PC-9 (cell line): ENCODE measurements around the gene MIB2. TPM values are rescaled to one million over a fixed set of nuclear protein-coding genes. Genes with fewer than 3 reads are reported as not detected.

Experiments
- BruUV-seq: library from RNA; stranded (reverse); fragments of 400-500 nt; replicated peaks from 2 replicates; lab custom pipeline; 2021; lab: Mats Ljungman, UMichigan
- CTCF ChIA-PET: fragments of 300-600 bp; sonication (Branson Sonifier 250); formaldehyde crosslinking; loops from one replicate; lab custom pipeline; 2022; ENCODE audit warnings: antibody characterized with exemption; lab: Charles Lee
- POLR2A ChIA-PET: fragments of 300-600 bp; sonication (Branson Sonifier 250); formaldehyde crosslinking; loops from one replicate; lab custom pipeline; 2022; ENCODE audit warnings: antibody characterized with exemption; ENCODE audit not compliant: unreplicated experiment; lab: Charles Lee
- DNase-seq, 2 experiments: peaks; one replicate each; pipeline versions ENCODE4 v3.0.0 to v3.0.0-alpha.2; 2015 to 2022; ENCODE audit warnings: mixed read lengths in 1 of 2
- H2AFZ ChIP-seq: fragments of 200-600 bp; sonication (generic); 2 replicates; pipeline ENCODE4 v1.8.1; 2017; ENCODE audit warnings: antibody characterized with exemption
- H3F3A ChIP-seq: fragments of 200-600 bp; sonication (generic); 2 replicates; pipeline ENCODE4 v1.8.1; 2017; ENCODE audit warnings: antibody characterized with exemption, mild to moderate bottlenecking, low read depth; ENCODE audit not compliant: insufficient read depth
- H3K27ac ChIP-seq: fragments of 200-600 bp; sonication (generic); 2 replicates; pipeline ENCODE4 v1.6.1; 2016; ENCODE audit warnings: mixed run types
- H3K27me3 ChIP-seq: fragments of 200-600 bp; sonication (generic); 2 replicates; pipeline ENCODE4 v1.6.1; 2016; ENCODE audit warnings: low read depth, mixed run types; ENCODE audit not compliant: insufficient read depth
- H3K36me3 ChIP-seq: fragments of 200-600 bp; sonication (generic); 2 replicates; pipeline ENCODE4 v1.6.1; 2016; ENCODE audit warnings: low read depth, mixed run types
- H3K4me1 ChIP-seq: fragments of 200-600 bp; sonication (generic); replicated peaks from 2 replicates; pipeline ENCODE4 v1.6.1; 2016; ENCODE audit warnings: mixed run types; ENCODE audit not compliant: insufficient read depth
- H3K4me2 ChIP-seq: fragments of 200-600 bp; sonication (generic); 2 replicates; pipeline ENCODE4 v1.6.1; 2017; ENCODE audit warnings: mixed run types
- H3K4me3 ChIP-seq: fragments of 200-600 bp; sonication (generic); 2 replicates; pipeline ENCODE4 v1.6.1; 2016; ENCODE audit warnings: mixed run types
- H3K79me2 ChIP-seq: fragments of 200-600 bp; sonication (generic); 2 replicates; pipeline ENCODE4 v1.6.1; 2017; ENCODE audit warnings: low read depth, mixed run types
- H3K9me2 ChIP-seq: fragments of 200-600 bp; sonication (generic); 2 replicates; pipeline ENCODE4 v1.8.1; 2017; ENCODE audit warnings: mild to moderate bottlenecking; ENCODE audit not compliant: insufficient read depth
- H3K9me3 ChIP-seq: fragments of 200-600 bp; sonication (generic); 2 replicates; pipeline ENCODE4 v1.8.1; 2016; ENCODE audit warnings: low read depth; ENCODE audit not compliant: insufficient read depth
- H4K20me1 ChIP-seq: fragments of 200-600 bp; sonication (generic); 2 replicates; pipeline ENCODE4 v1.8.1; 2017; ENCODE audit not compliant: insufficient read depth
- EZH2 ChIP-seq: fragments of 200-600 bp; sonication (generic); IDR thresholded peaks from 2 replicates; pipeline ENCODE4 v1.8.0; 2017; ENCODE audit warnings: antibody characterized with exemption, low read depth
- intact Hi-C: fragments of 100-400 bp; cut with micrococcal nuclease; formaldehyde crosslinking; loops from one replicate; pipeline ENCODE4 v1.10.0; 2022; ENCODE audit not compliant: unreplicated experiment
- total RNA-seq: library from RNA; stranded (reverse); gene quantifications from 2 replicates; pipeline ENCODE4 v1.2.3, GENCODE V29; 2021
- TF ChIP-seq, protein P1 (sequence below): fragments of 200-600 bp; sonication (generic); conservative IDR thresholded peaks from 2 replicates; pipeline ENCODE4 v1.6.1; 2017; ENCODE audit warnings: mixed run types, antibody characterized with exemption, mild to moderate bottlenecking, moderate library complexity

Gene MIB2
- total RNA-seq, 1 experiment from 2014 or later, result 75.0 TPM

- intact Hi-C loops, result no loop called here
- CTCF ChIA-PET, result no interaction called here
- Histone ChIP-seq H3K36me3 (no peaks in the 10 kb centered on the region), H3K9me2 (no peaks in the 10 kb centered on the region), H3K4me2 (peak overlapping the region; percentile 96), H3K4me3 (peak overlapping the region; percentile 79; the same call in 1 of the 2 replicates), H3K27ac (no peak overlapping the region), H4K20me1 (peaks cover 14% of the 10 kb centered on the region), H3K9me3 (no peaks in the 10 kb centered on the region), H3K27me3 (no peaks in the 10 kb centered on the region), H3F3A (peaks cover 16% of the 10 kb centered on the region; the same call in 1 of the 2 replicates), H3K4me1 (peaks cover 21% of the 10 kb centered on the region), H2AFZ (no peak overlapping the region), H3K79me2 (peaks cover 29% of the 10 kb centered on the region)
- POLR2A ChIA-PET, result no interaction called here
- no TSS peak for BruUV-seq
- TF ChIP-seq, protein P1, sequence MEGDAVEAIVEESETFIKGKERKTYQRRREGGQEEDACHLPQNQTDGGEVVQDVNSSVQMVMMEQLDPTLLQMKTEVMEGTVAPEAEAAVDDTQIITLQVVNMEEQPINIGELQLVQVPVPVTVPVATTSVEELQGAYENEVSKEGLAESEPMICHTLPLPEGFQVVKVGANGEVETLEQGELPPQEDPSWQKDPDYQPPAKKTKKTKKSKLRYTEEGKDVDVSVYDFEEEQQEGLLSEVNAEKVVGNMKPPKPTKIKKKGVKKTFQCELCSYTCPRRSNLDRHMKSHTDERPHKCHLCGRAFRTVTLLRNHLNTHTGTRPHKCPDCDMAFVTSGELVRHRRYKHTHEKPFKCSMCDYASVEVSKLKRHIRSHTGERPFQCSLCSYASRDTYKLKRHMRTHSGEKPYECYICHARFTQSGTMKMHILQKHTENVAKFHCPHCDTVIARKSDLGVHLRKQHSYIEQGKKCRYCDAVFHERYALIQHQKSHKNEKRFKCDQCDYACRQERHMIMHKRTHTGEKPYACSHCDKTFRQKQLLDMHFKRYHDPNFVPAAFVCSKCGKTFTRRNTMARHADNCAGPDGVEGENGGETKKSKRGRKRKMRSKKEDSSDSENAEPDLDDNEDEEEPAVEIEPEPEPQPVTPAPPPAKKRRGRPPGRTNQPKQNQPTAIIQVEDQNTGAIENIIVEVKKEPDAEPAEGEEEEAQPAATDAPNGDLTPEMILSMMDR, result no peak
- TF ChIP-seq EZH2, result no peak
- DNase-seq, result no peak
Observed at GRCh38 chr1:1613509-1614082, 1.7 kb upstream of the MIB2 start.

GRCh38 chr1:1614204-1614953, 921 bp upstream of the MIB2 start:
- H3K27me3 ChIP-seq, result no peaks in the 10 kb centered on the region
- no peaks in the 10 kb centered on the region for H3K9me2 ChIP-seq
- intact Hi-C loops, result no loop called here
- peaks cover 16% of the 10 kb centered on the region; the same call in 1 of the 2 replicates for H3F3A ChIP-seq
- no peaks in the 10 kb centered on the region for H3K36me3 ChIP-seq
- ChIA-PET POLR2A (interaction anchor here (0.6 kb wide), 2 partner anchors 8 to 43 kb away, joined by 7 to 17 read pairs; no protein-coding TSS in a partner anchor), CTCF (no interaction called here)
- H3K4me3 ChIP-seq, result peak overlapping the region; percentile 79
- peaks cover 29% of the 10 kb centered on the region for H3K79me2 ChIP-seq
- H2AFZ ChIP-seq, result peak overlapping the region; percentile 75
- TF ChIP-seq, protein P1, result no peak
- TF ChIP-seq EZH2, result no peak
- H3K4me1 ChIP-seq, result peaks cover 21% of the 10 kb centered on the region
- BruUV-seq, result TSS peak; percentile 62
- peaks cover 14% of the 10 kb centered on the region for H4K20me1 ChIP-seq
- no peaks in the 10 kb centered on the region for H3K9me3 ChIP-seq
- peak; percentile 17 to 51 for DNase-seq
- H3K27ac ChIP-seq, result no peak overlapping the region
- peak overlapping the region; percentile 96 for H3K4me2 ChIP-seq

- Histone ChIP-seq H3K4me3 (peak overlapping the region; percentile 79), H3K27me3 (no peaks in the 10 kb centered on the region), H3K27ac (no peak overlapping the region), H3K4me1 (peaks cover 21% of the 10 kb centered on the region), H2AFZ (peak overlapping the region; percentile 75), H3K9me2 (no peaks in the 10 kb centered on the region), H3K79me2 (peaks cover 29% of the 10 kb centered on the region), H3K4me2 (peak overlapping the region; percentile 96), H4K20me1 (peaks cover 14% of the 10 kb centered on the region), H3F3A (peaks cover 16% of the 10 kb centered on the region; the same call in 1 of the 2 replicates), H3K36me3 (no peaks in the 10 kb centered on the region), H3K9me3 (no peaks in the 10 kb centered on the region)
- BruUV-seq, result no TSS peak
- no peak for TF ChIP-seq EZH2
- TF ChIP-seq, protein P1, result no peak
- intact Hi-C loops, result no loop called here
- CTCF ChIA-PET, result no interaction called here
- POLR2A ChIA-PET, result interaction anchor here (0.6 kb wide), 2 partner anchors 8 to 43 kb away, joined by 7 to 17 read pairs; no protein-coding TSS in a partner anchor
- DNase-seq, result no peak
Observed at GRCh38 chr1:1614954-1615255, 395 bp upstream of the MIB2 start.
